H1 (cell line): Measurements from ENCODE around the gene MAPRE2.

Source experiments
- CHD2 ChIP-seq: IDR thresholded peaks from 2 replicates; pipeline ENCODE4 v1.6.1; 2012; ENCODE audit warnings: low read length, improper control_type of control experiment
- CTCF ChIP-seq, 3 experiments: IDR thresholded peaks; 1 replicate in 2 of 3; 2 replicates in 1 of 3; pipeline versions ENCODE4 v1.5.1 to v1.6.1; 2011; ENCODE audit warnings: low read length in 3 of 3, mild to moderate bottlenecking in 3 of 3, inconsistent platforms in 2 of 3, low read depth in 1 of 3, moderate library complexity in 1 of 3; ENCODE audit not compliant: insufficient read depth in 1 of 3; ENCODE audit errors: control extremely low read depth in 1 of 3
- EGR1 ChIP-seq: IDR thresholded peaks from 2 replicates; pipeline ENCODE4 v1.6.1; 2011; ENCODE audit warnings: low read depth, low read length, borderline replicate concordance
- EZH2 ChIP-seq: fragments of 200-600 bp; sonication (generic); IDR thresholded peaks from 2 replicates; pipeline ENCODE4 v1.7.1; 2012; ENCODE audit warnings: low read depth, mild to moderate bottlenecking, moderate library complexity, low read length, inconsistent platforms; ENCODE audit not compliant: severe bottlenecking
- GABPA ChIP-seq: IDR thresholded peaks from 2 replicates; pipeline ENCODE4 v1.6.1; 2011; ENCODE audit warnings: mild to moderate bottlenecking, low read length, moderate library complexity, borderline replicate concordance; ENCODE audit not compliant: insufficient read depth
- HDAC2 ChIP-seq, 2 experiments: fragments of 300-600 bp in 1 of 2; sonication (generic) in 1 of 2; IDR thresholded peaks; 2 replicates each; pipeline ENCODE4 v1.6.1; 2011 to 2012; ENCODE audit warnings: low read depth in 2 of 2, low read length in 2 of 2, mild to moderate bottlenecking in 2 of 2, moderate library complexity in 2 of 2, borderline replicate concordance in 1 of 2, inconsistent platforms in 1 of 2
- JUN ChIP-seq: IDR thresholded peaks from 2 replicates; pipeline ENCODE4 v1.6.1; 2011; ENCODE audit warnings: low read depth, mild to moderate bottlenecking, improper control_type of control experiment, low read length
- KDM1A ChIP-seq: fragments of 200-600, 300-600 bp; sonication (generic); IDR thresholded peaks from 2 replicates; pipeline ENCODE4 v1.7.1; 2016; ENCODE audit warnings: mild to moderate bottlenecking, low read length, borderline replicate concordance
- POLR2A ChIP-seq, 2 experiments: IDR thresholded peaks; 1 replicate in 1 of 2; 2 replicates in 1 of 2; pipeline ENCODE4 v1.6.1; 2011; ENCODE audit warnings: low read depth in 2 of 2, low read length in 2 of 2, mild to moderate bottlenecking in 2 of 2; ENCODE audit errors: control extremely low read depth in 1 of 2
- POLR2AphosphoS5 ChIP-seq: IDR thresholded peaks from 2 replicates; pipeline ENCODE4 v1.6.1; 2011; ENCODE audit warnings: low read depth, low read length
- RFX5 ChIP-seq: IDR thresholded peaks from 2 replicates; pipeline ENCODE4 v1.6.1; 2011; ENCODE audit warnings: low read depth, low read length, improper control_type of control experiment, borderline replicate concordance
- SIN3A ChIP-seq, 2 experiments: IDR thresholded peaks in 1 of 2; conservative IDR thresholded peaks in 1 of 2; 2 replicates each; pipeline ENCODE4 v1.6.1; 2011 to 2012; ENCODE audit warnings: low read length in 2 of 2, improper control_type of control experiment in 1 of 2, low read depth in 1 of 2, mild to moderate bottlenecking in 1 of 2

GRCh38 chr18:35045121-35045520 lies 3.9 kb downstream of the MAPRE2 start:
- TF ChIP-seq RFX5 (no peak), SIN3A (conservative IDR thresholded peaks at IDR 0.05 in 1 of 2, IDR thresholded peaks at IDR 0.05 in 1 of 2; ENCODE audit: low read depth in 1 of 2, low read length in 2 of 2) (no peak), POLR2A (IDR thresholded peaks at IDR 0.05; ENCODE audit: control extremely low read depth in 1 of 2, low read depth in 2 of 2, low read length in 2 of 2) (no peak), JUN (no peak), CTCF (IDR thresholded peaks at IDR 0.05; ENCODE audit: control extremely low read depth in 1 of 3, insufficient read depth in 1 of 3, low read depth in 1 of 3, low read length in 3 of 3) (no peak), KDM1A (no peak), EGR1 (no peak), POLR2AphosphoS5 (no peak), GABPA (no peak), HDAC2 (IDR thresholded peaks at IDR 0.05; ENCODE audit: borderline replicate concordance in 1 of 2, low read depth in 2 of 2, low read length in 2 of 2) (no peak), CHD2 (no peak), EZH2 (no peak)
